ENCODE results near the gene S1PR2.
"Not testable (repeated sequence)": the region's sequence is repeated elsewhere in the genome, so short reads cannot be mapped to it uniquely, and the experiment has no call there.

S1PR2 gene

DNA sequence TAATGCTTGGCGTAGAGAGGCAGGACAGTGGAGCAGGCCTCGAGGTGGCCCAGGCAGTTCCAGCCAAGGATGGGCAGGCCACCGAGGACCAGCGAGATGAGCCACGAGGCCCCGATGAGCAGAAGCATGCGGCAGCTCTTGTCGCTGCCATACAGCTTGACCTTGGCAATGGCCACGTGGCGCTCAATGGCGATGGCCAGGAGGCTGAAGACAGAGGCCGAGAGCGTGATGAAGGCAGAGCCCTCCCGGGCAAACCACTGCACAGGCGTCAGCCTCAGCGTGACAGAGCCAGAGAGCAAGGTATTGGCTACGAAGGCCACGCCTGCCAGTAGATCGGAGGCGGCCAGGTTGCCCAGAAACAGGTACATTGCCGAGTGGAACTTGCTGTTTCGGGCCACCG lies 6.8 kb downstream of the S1PR2 start:
- no peak for DNase-seq (ENCODE audit: low read depth, low spot score)

DNA sequence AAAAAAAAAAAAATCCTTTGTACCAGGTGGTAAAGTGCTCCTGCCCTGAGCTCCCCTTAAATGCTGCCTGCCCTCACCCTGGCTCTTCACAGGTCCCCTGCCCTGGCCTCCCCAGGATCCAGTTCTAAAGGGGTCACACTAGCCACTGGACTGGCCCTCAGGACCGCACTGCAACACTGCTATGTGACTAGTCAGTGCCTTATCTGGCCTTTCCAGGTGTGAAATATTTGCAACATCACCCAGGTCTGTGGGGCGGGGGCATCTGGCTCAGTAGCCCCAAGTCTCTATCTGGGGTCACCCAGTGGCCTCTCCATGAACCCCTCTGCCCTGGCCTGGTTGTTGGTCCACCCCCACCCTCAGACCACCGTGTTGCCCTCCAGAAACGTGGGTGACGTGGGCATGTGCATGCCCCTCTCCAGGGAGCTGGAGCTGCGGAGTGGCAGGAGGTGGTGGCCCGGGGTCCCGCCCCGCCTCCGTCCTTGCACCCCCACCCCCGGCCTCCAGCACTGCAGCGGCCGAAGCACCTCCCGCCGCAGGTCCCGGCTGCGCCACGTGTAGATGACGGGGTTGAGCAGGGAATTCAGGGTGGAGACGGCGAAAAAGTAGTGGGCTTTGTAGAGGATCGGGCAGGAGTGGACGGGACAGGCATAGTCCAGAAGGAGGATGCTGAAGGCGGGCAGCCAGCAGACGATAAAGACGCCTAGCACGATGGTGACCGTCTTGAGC lies 7.5 kb downstream of the S1PR2 start:
- no peak for DNase-seq (ENCODE audit: low read depth, low spot score)

DNA sequence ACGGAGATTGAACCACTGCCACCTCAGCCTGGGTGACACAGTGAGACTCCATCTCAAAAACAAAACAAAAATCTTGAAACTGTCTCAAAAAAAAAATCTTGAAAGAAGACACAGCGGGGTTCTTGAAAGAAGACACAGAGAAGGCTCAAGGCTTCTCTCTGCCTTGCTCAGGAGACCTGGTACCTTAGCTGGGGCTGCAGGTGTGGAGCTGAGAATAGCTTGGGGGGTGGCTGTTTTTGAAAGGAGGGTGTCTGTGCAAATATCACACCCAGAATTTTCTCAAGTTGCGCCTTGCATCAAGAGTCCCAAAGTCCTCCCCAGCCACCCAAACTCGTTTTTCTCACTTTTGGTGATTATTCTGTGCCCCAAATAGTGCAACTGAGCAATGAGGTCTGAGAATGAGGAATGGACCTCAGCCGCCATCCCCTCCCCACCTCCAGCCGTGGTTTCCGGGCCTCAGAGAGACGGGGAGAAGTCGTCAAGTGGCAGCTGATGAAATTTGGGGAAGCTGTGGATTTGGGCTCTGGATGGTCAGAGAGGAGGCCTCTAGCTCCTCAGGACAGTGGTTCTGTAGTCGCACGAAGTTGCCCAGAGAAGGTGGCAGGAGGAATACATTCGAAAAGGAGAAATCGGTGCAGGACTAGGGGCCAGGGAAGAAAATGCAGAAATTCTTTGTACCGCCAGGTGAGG lies 8.8 kb downstream of the S1PR2 start:
- DNase-seq (ENCODE audit: low read depth, low spot score): no peak

DNA sequence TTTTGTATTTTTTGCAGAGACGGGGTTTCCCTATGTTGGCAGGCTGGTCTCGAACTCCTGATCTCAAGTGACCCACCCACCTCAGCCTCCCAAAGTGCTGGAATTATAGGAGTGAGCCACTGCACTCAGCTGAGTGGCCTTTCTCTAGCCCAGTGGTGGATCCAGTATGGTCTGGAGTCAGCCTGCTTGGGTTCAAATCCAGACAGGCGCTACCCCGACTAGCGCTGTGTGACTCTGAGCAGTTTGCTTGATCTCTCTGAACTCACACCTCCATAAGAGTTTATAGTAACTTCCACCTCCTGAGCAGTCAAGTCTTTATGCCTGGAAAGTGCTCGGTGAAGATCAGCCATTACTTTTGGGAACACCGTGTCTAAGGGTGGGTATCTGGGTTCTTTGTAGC lies 10.4 kb downstream of the S1PR2 start:
- no peak for DNase-seq (ENCODE audit: low read depth, low spot score)

DNA sequence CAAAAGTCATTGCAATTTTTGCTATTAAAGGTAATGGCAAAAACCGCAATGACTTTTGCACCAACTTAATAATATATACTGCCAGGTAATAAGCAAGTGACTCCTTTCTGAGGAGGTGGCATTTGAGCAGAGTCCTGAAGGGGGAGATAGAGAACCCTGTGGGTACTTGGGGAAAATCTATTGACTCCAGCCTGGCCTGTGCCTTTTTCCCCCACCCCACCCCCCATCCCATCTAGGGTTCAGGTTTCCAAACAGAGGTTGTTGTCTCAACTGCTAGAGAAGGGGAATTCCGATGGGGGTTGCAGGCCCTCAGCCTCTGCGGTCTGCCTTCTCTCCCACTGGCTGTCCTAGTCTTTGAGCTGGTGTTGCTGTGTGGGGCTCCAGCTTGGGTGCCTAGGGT lies 11.5 kb downstream of the S1PR2 start:
- no peak for DNase-seq (ENCODE audit: low read depth, low spot score)

DNA sequence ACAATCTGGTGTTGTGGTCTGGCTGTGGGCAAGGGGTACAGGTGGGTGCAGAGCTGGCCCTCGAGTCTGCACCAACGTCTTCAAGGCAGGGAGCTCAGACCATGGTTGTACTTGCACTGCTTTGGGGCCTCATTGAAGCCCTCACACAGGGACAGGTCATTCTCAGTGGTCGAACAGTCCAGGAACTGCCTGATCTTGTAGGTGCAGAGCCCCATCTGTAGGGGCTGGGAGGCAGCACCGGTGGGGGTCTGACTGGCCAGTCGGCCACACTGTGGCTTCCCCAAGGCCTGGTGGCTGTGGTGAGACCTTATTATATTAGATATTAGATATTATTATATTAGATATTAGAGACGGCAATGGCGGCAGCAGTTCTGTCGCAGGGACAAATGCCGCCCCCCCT lies 14.0 kb downstream of the S1PR2 start:
- DNase-seq (ENCODE audit: low read depth, low spot score): no peak

DNA sequence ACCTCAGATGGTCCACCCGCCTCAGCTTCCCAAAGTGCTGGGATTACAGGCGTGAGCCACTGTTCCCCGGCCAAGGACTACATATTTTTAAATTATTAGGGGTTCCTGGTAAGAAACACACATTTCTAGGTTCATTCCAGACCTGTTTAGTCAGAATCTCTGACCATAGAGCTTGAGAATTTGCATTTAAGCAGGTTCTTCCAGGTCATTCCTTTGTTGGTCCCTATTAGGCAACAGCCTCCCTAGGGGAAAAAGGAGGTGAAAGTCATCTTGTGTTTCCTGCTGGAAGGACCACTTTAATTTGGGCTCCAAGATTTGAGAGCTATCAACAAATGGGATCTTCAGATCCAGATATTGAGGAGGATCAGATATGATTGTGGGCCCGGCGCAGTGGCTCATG lies 16.3 kb downstream of the S1PR2 start:
- DNase-seq (ENCODE audit: low read depth, low spot score): no peak

DNA sequence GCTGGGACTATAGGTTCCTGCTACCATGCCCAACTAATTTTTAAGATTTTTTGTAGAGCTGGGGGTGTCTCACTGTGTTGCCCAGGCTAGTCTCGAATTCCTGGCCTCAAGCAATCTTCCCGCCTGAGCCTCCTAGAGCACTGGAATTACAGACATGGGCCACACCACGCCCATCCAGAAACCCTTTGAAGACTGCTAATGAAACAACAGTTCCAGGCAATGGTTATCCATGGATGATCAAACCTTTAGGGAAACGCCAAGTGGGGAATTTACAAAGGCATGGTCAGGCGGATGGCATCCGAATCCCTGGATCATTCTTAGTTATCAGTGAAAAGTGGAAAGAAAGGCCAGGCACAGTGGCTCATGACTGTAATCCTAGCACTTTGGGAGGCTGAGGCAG lies 19.4 kb downstream of the S1PR2 start:
- DNase-seq (ENCODE audit: low read depth, low spot score): no peak

DNA sequence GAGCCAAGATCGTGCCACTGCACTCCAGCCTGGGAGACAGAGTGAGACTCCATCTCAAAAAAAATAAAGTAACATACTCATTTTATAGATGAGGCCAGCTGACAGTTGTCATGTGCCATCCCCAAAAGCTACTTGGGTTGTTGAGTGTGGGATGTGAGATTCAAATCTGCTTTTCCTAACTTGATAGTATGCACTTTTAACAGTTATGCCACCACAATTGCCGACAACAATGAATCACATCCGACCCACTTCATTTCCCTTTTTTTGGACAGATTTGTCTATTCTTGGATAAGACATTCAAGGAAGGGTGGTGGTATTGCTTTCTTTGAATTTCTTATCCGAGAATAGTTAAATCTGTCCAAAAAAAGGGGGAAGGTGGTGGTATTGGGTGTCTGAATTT lies 20.1 kb downstream of the S1PR2 start:
- DNase-seq (ENCODE audit: low read depth, low spot score): no peak

DNA sequence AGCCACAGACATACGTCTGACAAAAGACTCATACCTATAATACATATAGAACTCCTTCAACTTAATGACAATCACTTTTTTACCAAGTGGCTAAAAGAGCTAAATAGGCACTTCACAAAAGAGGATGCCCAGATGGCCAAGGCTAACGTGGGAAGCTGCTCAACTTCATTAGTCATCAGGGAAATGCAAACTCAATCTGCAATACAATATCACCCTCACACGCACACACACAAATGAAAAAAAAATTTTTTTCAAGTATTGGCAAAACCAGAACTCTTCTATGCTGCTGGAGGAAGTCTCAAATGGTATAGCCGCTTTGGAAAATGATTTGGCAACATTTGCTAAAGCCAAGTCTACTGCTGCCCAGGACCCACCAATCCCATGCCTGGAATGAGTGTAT lies 21.8 kb downstream of the S1PR2 start:
- DNase-seq (ENCODE audit: low read depth, low spot score): no peak

DNA sequence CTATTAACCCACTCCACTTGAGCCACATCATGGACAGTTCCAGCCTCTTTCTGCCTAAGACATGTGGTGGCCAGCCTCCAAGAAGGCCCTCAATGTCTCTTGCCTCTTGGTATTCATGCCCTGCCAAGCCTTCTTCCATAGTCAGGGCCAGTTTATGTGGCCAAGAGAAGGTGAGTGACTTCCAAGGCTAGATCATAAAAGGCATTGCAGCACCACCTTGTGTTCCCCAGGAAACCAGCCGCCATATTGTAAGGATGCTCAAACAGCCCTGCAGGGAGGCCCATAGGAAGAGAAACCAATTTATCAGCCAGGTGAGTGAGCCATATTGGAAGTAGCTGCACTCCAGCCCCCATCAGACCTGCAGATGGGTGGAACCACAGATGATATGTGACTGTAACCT lies 24.1 kb downstream of the S1PR2 start:
- no peak for DNase-seq (ENCODE audit: low read depth, low spot score)

DNA sequence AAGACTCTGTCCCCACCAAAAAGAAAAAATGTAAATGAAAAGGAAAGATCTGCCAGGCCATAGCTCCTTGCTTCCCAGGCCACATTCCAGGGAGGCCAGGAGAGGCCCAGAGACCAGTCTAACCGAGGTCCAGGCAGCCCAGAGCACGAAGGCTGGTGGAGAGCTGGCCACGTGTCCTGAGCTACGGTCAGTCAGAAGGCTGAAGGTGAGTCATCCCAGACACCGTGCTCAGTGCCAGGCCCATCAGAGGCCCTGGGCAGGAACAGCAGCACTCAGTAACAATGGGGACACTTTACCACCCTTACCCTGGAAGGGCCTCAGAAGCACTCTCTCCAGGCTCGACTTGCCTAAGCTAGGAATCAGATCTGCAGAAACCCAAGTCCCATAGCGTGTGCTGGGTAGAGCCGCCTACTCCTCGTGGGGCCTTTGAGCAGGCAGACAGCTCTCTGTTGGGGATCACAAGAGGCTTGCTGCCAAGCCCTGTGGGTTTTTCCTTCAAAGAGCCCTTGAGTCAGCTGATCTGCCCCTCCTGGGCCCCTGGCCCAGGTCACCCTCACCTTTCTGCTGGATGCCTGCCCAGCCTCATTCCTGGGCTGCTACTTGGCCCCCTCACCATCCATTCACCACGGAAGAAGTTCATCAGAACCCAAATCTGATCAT lies 24.8 kb downstream of the S1PR2 start:
- DNase-seq (ENCODE audit: low read depth, low spot score): no peak

DNA sequence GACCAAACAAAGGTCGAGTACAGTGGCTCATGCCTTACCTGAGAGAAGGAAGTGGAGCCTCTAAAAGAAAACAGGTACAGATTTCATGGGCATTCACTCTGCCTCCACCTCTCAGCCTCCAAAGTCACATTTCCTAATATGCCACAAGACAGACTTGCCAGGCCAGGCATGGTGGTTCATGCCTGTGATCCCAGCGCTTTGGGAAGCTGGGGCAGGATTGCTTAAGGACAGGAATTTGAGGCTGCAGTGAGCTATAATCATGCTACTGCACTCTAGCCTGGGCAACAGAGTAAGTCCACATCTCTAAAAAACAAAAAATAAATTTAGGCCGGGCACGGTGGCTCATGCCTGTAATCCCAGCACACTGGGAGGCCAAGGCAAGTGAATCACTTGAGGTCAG lies 25.5 kb downstream of the S1PR2 start:
- DNase-seq (ENCODE audit: low read depth, low spot score): no peak

DNA sequence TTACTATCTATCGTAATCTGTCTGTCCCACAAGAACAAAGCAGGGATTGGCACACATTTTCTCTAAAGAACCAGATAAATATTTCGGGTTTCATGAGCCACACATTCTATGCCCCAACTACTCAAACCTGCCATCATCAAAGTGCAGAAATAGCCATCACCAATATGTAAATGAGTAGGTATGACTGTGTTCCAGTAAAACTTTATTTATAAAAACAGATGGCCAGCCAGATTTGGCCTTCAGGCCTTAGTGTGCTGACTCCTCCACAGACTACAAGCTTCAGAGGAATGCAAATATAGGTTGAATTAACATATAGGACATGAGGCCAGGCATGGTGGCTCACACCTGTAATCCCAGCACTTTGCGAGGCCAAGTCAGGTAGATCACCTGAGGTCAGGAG lies 27.4 kb downstream of the S1PR2 start:
- DNase-seq (ENCODE audit: low read depth, low spot score): no peak

DNA sequence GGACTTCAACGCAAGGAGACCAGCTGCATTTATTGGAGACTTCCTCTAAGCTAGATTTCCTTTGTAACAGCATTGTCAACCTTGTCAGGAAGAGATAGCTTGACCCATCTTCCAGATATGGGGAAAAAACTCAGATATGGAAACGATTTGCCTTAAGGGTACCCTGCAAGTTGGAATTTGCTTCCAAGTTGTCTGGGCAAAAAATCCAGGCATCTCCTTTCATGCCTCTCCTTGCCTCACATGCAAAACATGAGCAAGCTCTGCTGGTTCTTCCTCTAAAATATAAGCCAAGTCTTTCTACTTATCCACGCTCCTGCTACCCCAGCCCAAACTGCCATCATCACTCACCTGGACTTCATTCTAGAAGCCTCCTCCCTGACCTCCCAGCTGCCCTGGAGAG lies 30.0 kb downstream of the S1PR2 start:
- no peak for DNase-seq (ENCODE audit: low read depth, low spot score)

DNA sequence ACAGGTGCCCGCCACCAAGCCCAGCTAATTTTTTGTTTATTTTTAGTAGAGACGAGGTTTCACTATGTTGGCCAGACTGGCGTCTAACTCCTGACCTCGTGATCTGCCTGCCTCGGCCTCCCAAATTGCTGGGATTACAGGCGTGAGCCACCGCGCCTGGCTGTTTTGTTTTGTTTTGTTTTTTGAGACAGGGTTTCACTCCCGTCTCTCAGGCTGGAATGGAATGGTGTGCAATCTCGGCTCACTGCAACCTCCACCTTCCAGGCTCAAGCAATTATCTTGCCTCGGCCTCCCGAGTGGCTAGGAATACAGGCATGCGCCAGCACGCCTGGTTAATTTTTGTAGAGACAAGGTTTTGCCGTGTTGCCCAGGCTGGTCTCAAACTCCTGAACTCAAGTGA lies 31.0 kb downstream of the S1PR2 start:
- not testable (repeated sequence) for DNase-seq (ENCODE audit: low read depth, low spot score)

DNA sequence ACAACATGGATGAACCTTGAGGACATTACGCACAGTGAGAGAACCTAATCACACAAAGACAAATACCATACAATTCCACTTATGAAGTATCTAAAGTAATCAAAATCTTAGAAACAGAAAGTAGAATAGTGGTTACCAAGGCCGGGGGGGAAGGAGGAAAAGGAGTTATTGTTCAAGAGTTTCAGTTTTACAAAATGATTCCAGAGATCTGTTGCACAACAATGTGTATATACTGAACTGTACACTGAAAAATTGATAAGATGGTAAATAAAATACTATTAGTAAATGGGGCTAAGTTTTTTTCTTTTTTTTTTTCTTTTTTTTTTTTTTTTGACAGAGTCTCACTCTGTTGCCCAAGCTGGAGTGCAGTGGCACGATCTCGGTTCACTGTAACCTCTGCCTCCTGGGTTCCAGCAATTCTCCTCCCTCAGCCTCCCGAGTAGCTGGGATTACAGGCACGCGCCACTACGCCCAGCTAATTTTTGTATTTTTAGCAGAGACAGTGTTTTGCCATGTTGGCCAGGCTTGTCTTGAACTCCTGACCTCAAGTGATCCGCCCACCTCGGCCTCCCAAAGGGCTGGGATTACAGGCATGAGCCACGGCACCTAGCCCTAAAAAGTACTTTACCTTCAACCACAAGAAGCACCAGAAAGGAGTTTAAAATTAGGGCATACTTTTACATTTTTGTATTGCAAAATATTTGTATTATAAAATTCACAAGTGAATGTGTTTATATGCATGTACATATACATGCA lies 32.1 kb downstream of the S1PR2 start:
- DNase-seq (ENCODE audit: low read depth, low spot score): not testable (repeated sequence)

DNA sequence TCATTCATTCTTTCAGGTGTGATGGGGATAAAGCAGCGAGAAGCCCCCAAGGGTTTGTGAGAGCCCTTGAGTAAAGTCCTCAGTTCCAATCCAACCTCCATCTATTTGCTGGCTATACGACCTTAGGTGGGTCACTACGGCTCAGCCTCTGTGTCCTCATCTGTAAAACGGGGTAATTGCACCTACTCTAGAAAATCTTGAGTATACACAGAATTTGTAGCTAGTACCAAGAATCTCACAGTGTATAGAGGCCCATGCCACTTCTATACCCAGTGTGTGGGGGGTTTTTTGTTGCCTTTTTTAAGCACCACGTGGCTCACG lies 36.0 kb downstream of the S1PR2 start:
- DNase-seq (ENCODE audit: low read depth, low spot score): no peak

DNA sequence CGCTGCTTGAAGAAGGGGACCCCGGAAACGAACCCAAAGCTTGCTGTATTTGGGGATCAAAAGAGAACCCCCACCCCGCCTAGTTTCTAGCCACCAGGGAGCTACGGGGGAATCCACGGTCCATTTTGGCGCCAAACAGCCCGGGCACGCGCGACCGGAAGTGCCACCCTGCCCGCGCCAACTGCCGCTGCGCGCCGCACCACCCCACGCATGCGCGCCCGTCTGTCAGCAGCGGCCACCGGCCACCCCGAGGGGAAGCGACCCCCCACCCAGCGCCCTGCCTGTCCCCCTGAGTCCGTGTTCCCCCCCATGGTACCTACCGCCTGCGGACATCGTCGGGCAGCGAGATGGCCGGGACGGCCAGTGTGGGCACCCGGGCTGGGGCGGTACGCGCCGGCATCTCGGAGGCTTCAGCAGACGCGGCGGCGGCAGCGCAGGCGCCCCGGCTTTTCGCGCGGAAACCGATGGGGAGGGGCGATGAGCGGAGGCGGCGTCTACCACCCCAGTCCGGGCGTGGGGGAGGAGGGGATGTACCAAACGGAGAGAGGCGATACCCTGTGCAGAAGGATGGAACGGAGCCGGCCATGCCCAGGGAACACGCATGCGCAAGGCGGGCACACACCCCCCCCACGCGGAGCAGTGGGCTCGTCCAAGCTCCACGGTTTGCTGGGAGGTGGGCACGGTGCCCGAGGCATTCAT lies 36.5 kb downstream of the S1PR2 start, which contains the start of gene DNMT1:
Gene DNMT1, minus strand, starts transcription at position 454 of the 699 bp plus-strand sequence. Its CDS starts 54 bp downstream, at position 400.
- DNase-seq (ENCODE audit: low read depth, low spot score): peak; percentile 89

DNA sequence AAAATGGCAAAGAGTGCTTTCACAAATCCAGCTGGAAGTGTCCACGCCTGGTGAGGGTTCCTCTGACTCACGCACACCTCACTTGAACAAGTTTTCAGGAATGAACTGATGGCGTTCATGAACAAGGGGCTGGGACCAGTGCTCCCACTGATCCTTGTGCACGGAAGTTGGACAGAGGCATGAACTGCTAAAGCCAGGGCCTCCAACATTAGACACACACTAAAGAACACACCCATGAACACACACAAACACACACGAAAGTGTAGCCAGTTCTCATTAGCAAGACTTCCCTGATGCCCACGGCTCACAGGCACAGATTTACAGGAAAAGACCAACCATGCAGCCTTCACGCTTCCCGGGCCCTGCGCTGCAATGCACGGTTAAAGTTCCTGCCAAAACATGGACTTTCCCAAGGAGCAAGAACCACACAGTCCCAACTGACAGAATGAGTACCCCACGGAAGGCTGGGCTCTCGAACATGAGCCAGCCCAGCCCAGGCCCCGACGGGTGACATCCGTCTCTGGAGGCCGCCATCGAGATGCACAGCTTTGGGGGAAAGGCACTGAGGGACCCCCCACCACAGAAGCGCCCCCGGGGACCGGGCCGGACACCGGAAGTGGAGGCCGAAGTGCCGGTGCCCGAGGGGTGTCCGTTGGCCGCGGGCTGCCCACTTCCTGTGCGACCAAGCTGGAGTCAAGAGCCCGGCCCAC lies 37.2 kb downstream of the S1PR2 start:
- DNase-seq (ENCODE audit: low read depth, low spot score): peak; percentile 6

DNA sequence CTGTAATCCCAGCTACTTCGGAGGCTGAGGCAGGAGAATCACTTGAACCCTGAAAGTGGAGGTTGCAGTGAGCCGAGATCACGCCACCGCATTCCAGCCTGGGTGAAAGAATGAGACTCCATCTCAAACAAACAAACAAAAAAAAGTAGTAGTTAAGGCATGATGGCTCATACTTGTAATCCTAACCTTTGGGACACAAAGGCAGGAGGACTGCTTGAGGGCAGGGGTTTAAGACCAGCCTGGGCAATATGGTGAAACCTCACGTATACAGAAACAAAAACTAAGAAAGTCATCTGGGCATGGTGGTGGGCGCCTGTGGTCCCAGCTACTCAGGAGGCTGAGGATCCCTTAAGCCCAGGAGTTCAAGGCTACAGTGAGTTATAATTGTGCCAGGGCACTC lies 38.2 kb downstream of the S1PR2 start:
- no peak for DNase-seq (ENCODE audit: low read depth, low spot score)
